Sigmoid colon (tissue), 4 donors: ENCODE results near the gene EIF2B4.

Experiments used
- CTCF ChIP-seq, 4 experiments: fragments of 450-650 bp in 3 of 4; fragments of 200-600 bp in 1 of 4; IDR thresholded peaks; one replicate each; pipeline ENCODE4 v1.5.1; 2016 to 2019; ENCODE audit warnings: antibody characterized with exemption in 4 of 4, mild to moderate bottlenecking in 3 of 4, moderate library complexity in 2 of 4
- EP300 ChIP-seq, 4 donors: sonication (generic); formaldehyde crosslinking; IDR thresholded peaks; one replicate each; pipeline ENCODE4 v1.6.1; 2017; ENCODE audit warnings: antibody characterized with exemption in 4 of 4
- POLR2AphosphoS5 ChIP-seq, 4 donors: sonication (generic); formaldehyde crosslinking; IDR thresholded peaks; one replicate each; pipeline ENCODE4 v1.6.1; 2017; ENCODE audit warnings: antibody characterized with exemption in 4 of 4

GRCh38 chr2:27380626-27381545 lies 10.7 kb upstream of the EIF2B4 start, which contains the start of gene ZNF513:
- TF ChIP-seq CTCF (IDR thresholded peaks at IDR 0.05) (no peak), POLR2AphosphoS5 (IDR thresholded peaks at IDR 0.05) (peak; percentile 51 to 87 (median 86)), EP300 (IDR thresholded peaks at IDR 0.05) (peak in 1 of 4 donors; percentile 29)
